Activated naive CD4-positive, alpha-beta T cell (primary cell): ENCODE measurements around the gene DNAJC27.

Source experiments
- DNase-seq, 4 experiments: peaks; one replicate each; lab custom pipeline; 2025; lab: John Stamatoyannopoulos, UW

DNAJC27 gene

GRCh38 chr2:24907116-24907515 is 64.6 kb downstream of the DNAJC27 start:
- no peak for DNase-seq

GRCh38 chr2:24906466-24906865 is 65.3 kb downstream of the DNAJC27 start:
- DNase-seq = no peak

- DNase-seq = no peak
These were observed 68.3 kb downstream of the DNAJC27 start for GRCh38 chr2:24903161-24904103.

- DNase-seq = no peak
These were observed 72.3 kb downstream of the DNAJC27 start for GRCh38 chr2:24899361-24899910.

GRCh38 chr2:24898122-24899109 is 73.3 kb downstream of the DNAJC27 start:
- DNase-seq = no peak

- DNase-seq = no peak
These were observed 77.0 kb downstream of the DNAJC27 start for GRCh38 chr2:24894750-24895149.

- no peak for DNase-seq
These were observed 77.8 kb downstream of the DNAJC27 start for GRCh38 chr2:24893934-24894333.
